ENCODE measurements around the gene LENG1. TPM values are rescaled to one million over a fixed set of nuclear protein-coding genes. Genes with fewer than 3 reads are reported as not detected.

The LENG1 gene
- total RNA-seq, 1 experiment from 2014 or later = 7.6 TPM

- TF ChIP-seq REST (IDR thresholded peaks at IDR 0.05; ENCODE audit: low read depth) = no peak
These were observed 639 bp downstream of the LENG1 start (continued) for GRCh38 chr19:54158812-54159351.

DNA sequence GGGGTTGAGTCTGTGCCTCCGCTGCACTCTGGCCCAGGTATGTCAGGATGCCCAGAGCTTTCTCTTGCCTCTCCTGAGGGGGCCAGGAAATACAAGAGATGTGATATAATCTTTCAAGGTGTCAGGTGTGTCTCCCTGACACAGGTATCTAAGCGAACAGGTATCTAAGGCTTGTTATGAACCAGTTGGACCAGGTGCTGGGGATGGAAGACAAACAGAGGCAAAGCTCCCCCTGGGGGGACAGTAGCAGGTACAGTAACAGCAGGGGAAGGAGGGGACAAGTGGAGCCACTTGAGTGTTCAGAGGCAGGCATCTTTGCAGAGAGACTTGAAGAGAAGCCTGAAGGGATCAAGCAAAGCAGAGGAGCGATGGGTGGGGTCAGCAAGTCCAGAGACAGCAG lies 2.6 kb downstream of the LENG1 start:
- intact Hi-C loops (cut with micrococcal nuclease) = no loop called here
- Histone ChIP-seq H3K79me2 (ENCODE audit: insufficient read depth, low read length) (peaks cover 8% of the 10 kb centered on the region), H4K20me1 (ENCODE audit: insufficient read depth) (no peaks in the 10 kb centered on the region), H3K4me1 (ENCODE audit: control insufficient read depth in 1 of 2, insufficient read depth in 2 of 2, low read length in 2 of 2) (peaks cover 18 to 30% of the 10 kb centered on the region in 2 experiments), H3K27me3 (ENCODE audit: insufficient read depth, low read length) (no peaks in the 10 kb centered on the region), H3K9me3 (ENCODE audit: control insufficient read depth in 1 of 2, insufficient read depth in 1 of 2, low read depth in 1 of 2, low read length in 2 of 2) (no peaks in the 10 kb centered on the region), H3K27ac (ENCODE audit: low read depth, low read length) (no peak overlapping the region), H3K36me3 (ENCODE audit: control insufficient read depth in 1 of 2, insufficient read depth in 2 of 2, low read length in 2 of 2) (peaks cover 45 to 47% of the 10 kb centered on the region in 2 experiments; a peak in 3 of 4 replicates), H3K9me2 (ENCODE audit: insufficient read depth) (no peaks in the 10 kb centered on the region), H3K4me2 (ENCODE audit: low read length) (no peak overlapping the region), H2AFZ (ENCODE audit: low read depth, low read length, poor library complexity, severe bottlenecking) (no peak overlapping the region), H3K9ac (ENCODE audit: low read length) (no peak overlapping the region), H3K4me3 (replicated peaks in 1 of 2; ENCODE audit: low read depth in 1 of 2, low read length in 2 of 2) (no peak overlapping the region)
- ChIA-PET RAD21 (ENCODE audit: low non-redundant PET in 1 of 2, low total read pairs in 2 of 2, uncharacterized antibody in 2 of 2, unreplicated experiment in 2 of 2) (no interaction called here), POLR2A (interaction anchor here (1.6 kb wide), 1 partner anchor 41 kb away, joined by 4 read pairs; the partner anchor contains the start of genes PRPF31 and TFPT), CTCF (no interaction called here)
- ATAC-seq (no peak), DNase-seq (ENCODE audit: low read depth, low spot score) (no peak)
- no TSS peak for BruUV-seq (replicated peaks)
- TF ChIP-seq, protein P1, sequence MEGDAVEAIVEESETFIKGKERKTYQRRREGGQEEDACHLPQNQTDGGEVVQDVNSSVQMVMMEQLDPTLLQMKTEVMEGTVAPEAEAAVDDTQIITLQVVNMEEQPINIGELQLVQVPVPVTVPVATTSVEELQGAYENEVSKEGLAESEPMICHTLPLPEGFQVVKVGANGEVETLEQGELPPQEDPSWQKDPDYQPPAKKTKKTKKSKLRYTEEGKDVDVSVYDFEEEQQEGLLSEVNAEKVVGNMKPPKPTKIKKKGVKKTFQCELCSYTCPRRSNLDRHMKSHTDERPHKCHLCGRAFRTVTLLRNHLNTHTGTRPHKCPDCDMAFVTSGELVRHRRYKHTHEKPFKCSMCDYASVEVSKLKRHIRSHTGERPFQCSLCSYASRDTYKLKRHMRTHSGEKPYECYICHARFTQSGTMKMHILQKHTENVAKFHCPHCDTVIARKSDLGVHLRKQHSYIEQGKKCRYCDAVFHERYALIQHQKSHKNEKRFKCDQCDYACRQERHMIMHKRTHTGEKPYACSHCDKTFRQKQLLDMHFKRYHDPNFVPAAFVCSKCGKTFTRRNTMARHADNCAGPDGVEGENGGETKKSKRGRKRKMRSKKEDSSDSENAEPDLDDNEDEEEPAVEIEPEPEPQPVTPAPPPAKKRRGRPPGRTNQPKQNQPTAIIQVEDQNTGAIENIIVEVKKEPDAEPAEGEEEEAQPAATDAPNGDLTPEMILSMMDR (IDR thresholded peaks at IDR 0.05 in 2 of 3, conservative IDR thresholded peaks at IDR 0.05 in 1 of 3; ENCODE audit: borderline replicate concordance in 1 of 3, insufficient read depth in 1 of 3, low read depth in 2 of 3, low read length in 2 of 3) = no peak
- TF ChIP-seq RAD21 (IDR thresholded peaks at IDR 0.05; ENCODE audit: low read depth) (no peak), CEBPB (IDR thresholded peaks at IDR 0.05; ENCODE audit: low read depth) (no peak), EZH2 (IDR thresholded peaks at IDR 0.05) (no peak), POLR2AphosphoS5 (IDR thresholded peaks at IDR 0.05; ENCODE audit: low read depth, low read length) (no peak), MAX (IDR thresholded peaks at IDR 0.05) (no peak), ATF3 (IDR thresholded peaks at IDR 0.05) (no peak), SP1 (IDR thresholded peaks at IDR 0.05; ENCODE audit: low read depth) (no peak), JUND (IDR thresholded peaks at IDR 0.05) (no peak)

All from HCT116 (cell line).